Neural progenitor cell (in vitro differentiated cells): ENCODE results near the gene SERGEF. TPM values are rescaled to one million over a fixed set of nuclear protein-coding genes. Genes with fewer than 3 reads are reported as not detected.

ENCODE experiments used
- DNase-seq: peaks from one replicate; pipeline ENCODE4 v3.0.0-alpha.2; 2016; ENCODE audit warnings: low spot score
- H2AFZ ChIP-seq: fragments of 200-600 bp; sonication (generic); replicated peaks from 2 replicates; pipeline ENCODE4 v1.6.1; 2016; ENCODE audit warnings: antibody characterized with exemption
- H3F3A ChIP-seq: fragments of 200-600 bp; sonication (generic); 2 replicates; pipeline ENCODE4 v1.6.1; 2016; ENCODE audit warnings: antibody characterized with exemption, low read depth
- H3K27ac ChIP-seq: fragments of 200-600 bp; sonication (generic); 2 replicates; pipeline ENCODE4 v1.5.1; 2016; ENCODE audit warnings: mild to moderate bottlenecking
- H3K27me3 ChIP-seq: fragments of 200-600 bp; sonication (generic); 2 replicates; pipeline ENCODE4 v1.6.1; 2016; ENCODE audit warnings: mild to moderate bottlenecking, moderate library complexity
- H3K36me3 ChIP-seq: fragments of 200-600 bp; sonication (generic); 2 replicates; pipeline ENCODE4 v1.5.1; 2016
- H3K4me1 ChIP-seq: fragments of 200-600 bp; sonication (generic); 2 replicates; pipeline ENCODE4 v1.6.1; 2016; ENCODE audit warnings: mixed run types
- H3K4me2 ChIP-seq: fragments of 200-600 bp; sonication (generic); 2 replicates; pipeline ENCODE4 v1.6.1; 2016
- H3K4me3 ChIP-seq: fragments of 200-600 bp; sonication (generic); 2 replicates; pipeline ENCODE4 v1.5.1; 2016
- H3K79me2 ChIP-seq: fragments of 200-600 bp; sonication (generic); 2 replicates; pipeline ENCODE4 v1.6.1; 2016; ENCODE audit warnings: low read depth
- H3K9ac ChIP-seq: fragments of 200-600 bp; sonication (generic); 2 replicates; pipeline ENCODE4 v1.6.1; 2016
- H3K9me3 ChIP-seq: fragments of 200-600 bp; sonication (generic); 2 replicates; pipeline ENCODE4 v1.5.1; 2016; ENCODE audit warnings: low read depth
- H4K20me1 ChIP-seq: fragments of 200-600 bp; sonication (generic); 2 replicates; pipeline ENCODE4 v1.6.1; 2016; ENCODE audit warnings: low read depth
- H3K27ac Mint-ChIP-seq: 3 replicates; pipeline ENCODE4 v1.8.0; 2021; ENCODE audit warnings: mixed read lengths
- H3K27me3 Mint-ChIP-seq: 2 replicates; pipeline ENCODE4 v1.8.0; 2022; ENCODE audit warnings: low read depth, mild to moderate bottlenecking, inconsistent platforms, moderate library complexity, mixed read lengths; ENCODE audit not compliant: insufficient read depth
- H3K36me3 Mint-ChIP-seq: 3 replicates; pipeline ENCODE4 v1.8.0; 2021; ENCODE audit warnings: mixed read lengths
- H3K4me1 Mint-ChIP-seq: 3 replicates; pipeline ENCODE4 v1.8.0; 2021; ENCODE audit warnings: mixed read lengths
- H3K4me3 Mint-ChIP-seq: 3 replicates; pipeline ENCODE4 v1.8.0; 2021; ENCODE audit warnings: mild to moderate bottlenecking, moderate library complexity, mixed read lengths
- H3K9me3 Mint-ChIP-seq: 3 replicates; pipeline ENCODE4 v1.8.0; 2020; ENCODE audit warnings: mixed read lengths
- EZH2 ChIP-seq: fragments of 200-600 bp; sonication (generic); IDR thresholded peaks from 2 replicates; pipeline ENCODE4 v1.6.1; 2017; ENCODE audit warnings: antibody characterized with exemption, mild to moderate bottlenecking, moderate library complexity
- EZH2phosphoT487 ChIP-seq: fragments of 200-600 bp; sonication (generic); IDR thresholded peaks from 2 replicates; pipeline ENCODE4 v1.6.1; 2017; ENCODE audit warnings: antibody characterized with exemption
- total RNA-seq: library from RNA; depleted of rRNA; stranded (reverse); fragments of >200 nt; gene quantifications from 2 replicates; pipeline ENCODE4 v1.2.3, GENCODE V29; 2015; ENCODE audit warnings: low replicate concordance
- TF ChIP-seq, protein P1 (sequence below): fragments of 200-600 bp; sonication (generic); IDR thresholded peaks from 2 replicates; pipeline ENCODE4 v1.5.1; 2017; ENCODE audit warnings: antibody characterized with exemption, mild to moderate bottlenecking

The SERGEF gene
- total RNA-seq, 1 donor from 2014 or later = 35.1 TPM

DNA sequence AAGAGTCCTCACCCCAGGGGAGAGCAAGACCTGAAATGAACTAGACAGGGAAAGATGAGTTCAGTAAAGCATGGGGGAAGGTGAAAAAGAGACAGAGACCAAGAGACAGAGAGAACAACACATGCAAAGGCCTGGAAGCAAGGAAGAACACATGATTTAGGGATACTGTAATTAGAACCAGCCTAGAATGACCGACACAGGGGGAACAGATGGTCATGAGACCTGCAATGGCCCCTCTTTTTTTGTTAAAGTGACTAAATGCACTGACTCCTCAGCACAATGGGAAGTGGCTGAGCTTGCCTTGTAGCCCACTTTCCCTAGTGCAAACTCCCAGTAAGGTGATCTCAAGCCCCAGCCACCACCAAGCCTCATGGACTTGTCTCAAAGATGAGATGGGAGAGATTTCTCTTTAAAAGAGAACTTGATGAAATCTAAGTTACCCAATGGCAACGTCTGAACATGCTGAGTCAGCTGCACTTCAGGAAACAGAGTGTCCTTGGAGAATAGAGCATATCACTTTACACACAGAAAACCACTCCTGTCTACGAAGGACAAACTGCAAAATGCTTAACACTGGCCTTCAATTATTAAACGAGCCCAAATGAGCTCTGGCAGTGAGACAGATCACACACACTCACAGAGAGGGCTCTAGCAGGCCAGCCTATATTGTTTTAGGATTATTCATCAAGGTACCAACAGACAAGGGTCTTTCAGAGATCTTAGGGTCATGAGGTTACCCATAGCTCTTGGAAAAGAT is 91.0 kb downstream of the SERGEF start:
- peaks cover 1% of the 10 kb centered on the region for H3K36me3 Mint-ChIP-seq
- H3F3A ChIP-seq = no peaks in the 10 kb centered on the region
- H3K9ac ChIP-seq = no peak overlapping the region
- H3K27ac Mint-ChIP-seq = no peak overlapping the region
- no peak overlapping the region for H2AFZ ChIP-seq
- TF ChIP-seq EZH2 = no peak
- TF ChIP-seq EZH2phosphoT487 = no peak
- TF ChIP-seq, protein P1, sequence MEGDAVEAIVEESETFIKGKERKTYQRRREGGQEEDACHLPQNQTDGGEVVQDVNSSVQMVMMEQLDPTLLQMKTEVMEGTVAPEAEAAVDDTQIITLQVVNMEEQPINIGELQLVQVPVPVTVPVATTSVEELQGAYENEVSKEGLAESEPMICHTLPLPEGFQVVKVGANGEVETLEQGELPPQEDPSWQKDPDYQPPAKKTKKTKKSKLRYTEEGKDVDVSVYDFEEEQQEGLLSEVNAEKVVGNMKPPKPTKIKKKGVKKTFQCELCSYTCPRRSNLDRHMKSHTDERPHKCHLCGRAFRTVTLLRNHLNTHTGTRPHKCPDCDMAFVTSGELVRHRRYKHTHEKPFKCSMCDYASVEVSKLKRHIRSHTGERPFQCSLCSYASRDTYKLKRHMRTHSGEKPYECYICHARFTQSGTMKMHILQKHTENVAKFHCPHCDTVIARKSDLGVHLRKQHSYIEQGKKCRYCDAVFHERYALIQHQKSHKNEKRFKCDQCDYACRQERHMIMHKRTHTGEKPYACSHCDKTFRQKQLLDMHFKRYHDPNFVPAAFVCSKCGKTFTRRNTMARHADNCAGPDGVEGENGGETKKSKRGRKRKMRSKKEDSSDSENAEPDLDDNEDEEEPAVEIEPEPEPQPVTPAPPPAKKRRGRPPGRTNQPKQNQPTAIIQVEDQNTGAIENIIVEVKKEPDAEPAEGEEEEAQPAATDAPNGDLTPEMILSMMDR = no peak
- DNase-seq = no peak
- peaks cover 11% of the 10 kb centered on the region for H4K20me1 ChIP-seq
- H3K4me2 ChIP-seq = peak overlapping the region; percentile 43
- no peaks in the 10 kb centered on the region for H3K79me2 ChIP-seq
- H3K27me3 ChIP-seq = no peaks in the 10 kb centered on the region
- H3K9me3 Mint-ChIP-seq = no peaks in the 10 kb centered on the region
- no peak overlapping the region for H3K4me3 ChIP-seq
- peaks cover 7% of the 10 kb centered on the region for H3K4me1 Mint-ChIP-seq
- peaks cover 15% of the 10 kb centered on the region for H3K4me1 ChIP-seq
- no peak overlapping the region for H3K4me3 Mint-ChIP-seq
- no peaks in the 10 kb centered on the region for H3K36me3 ChIP-seq
- no peak overlapping the region for H3K27ac ChIP-seq
- no peaks in the 10 kb centered on the region for H3K9me3 ChIP-seq
- no peaks in the 10 kb centered on the region for H3K27me3 Mint-ChIP-seq

GRCh38 chr11:17918049-17918605 is 94.7 kb downstream of the SERGEF start:
- Mint-ChIP-seq H3K4me1 (peaks cover 15% of the 10 kb centered on the region), H3K36me3 (peaks cover 1% of the 10 kb centered on the region), H3K27ac (no peak overlapping the region), H3K9me3 (no peaks in the 10 kb centered on the region), H3K27me3 (peaks cover 3% of the 10 kb centered on the region), H3K4me3 (no peak overlapping the region)
- Histone ChIP-seq H3F3A (no peaks in the 10 kb centered on the region), H4K20me1 (peaks cover 11% of the 10 kb centered on the region), H3K27ac (no peak overlapping the region), H2AFZ (no peak overlapping the region), H3K4me2 (no peak overlapping the region), H3K36me3 (no peaks in the 10 kb centered on the region), H3K9me3 (no peaks in the 10 kb centered on the region), H3K79me2 (no peaks in the 10 kb centered on the region), H3K27me3 (no peaks in the 10 kb centered on the region), H3K4me1 (peaks cover 20% of the 10 kb centered on the region), H3K9ac (no peak overlapping the region), H3K4me3 (no peak overlapping the region)
- DNase-seq = no peak
- TF ChIP-seq EZH2 (no peak), EZH2phosphoT487 (no peak)
- TF ChIP-seq, protein P1 = no peak

GRCh38 chr11:17917556-17917955 is 95.3 kb downstream of the SERGEF start:
- H3K27me3 Mint-ChIP-seq = peaks cover 3% of the 10 kb centered on the region
- no peak for DNase-seq
- H3K4me1 Mint-ChIP-seq = peaks cover 15% of the 10 kb centered on the region
- no peak overlapping the region for H2AFZ ChIP-seq
- H3K79me2 ChIP-seq = no peaks in the 10 kb centered on the region
- H4K20me1 ChIP-seq = peaks cover 15% of the 10 kb centered on the region
- H3K27ac Mint-ChIP-seq = no peak overlapping the region
- no peak overlapping the region for H3K4me2 ChIP-seq
- H3K4me1 ChIP-seq = peaks cover 21% of the 10 kb centered on the region
- H3K9ac ChIP-seq = no peak overlapping the region
- H3K4me3 Mint-ChIP-seq = no peak overlapping the region
- no peak overlapping the region for H3K27ac ChIP-seq
- H3K36me3 ChIP-seq = no peaks in the 10 kb centered on the region
- no peaks in the 10 kb centered on the region for H3K27me3 ChIP-seq
- no peaks in the 10 kb centered on the region for H3F3A ChIP-seq
- H3K36me3 Mint-ChIP-seq = peaks cover 1% of the 10 kb centered on the region
- TF ChIP-seq EZH2phosphoT487 (no peak), EZH2 (no peak)
- TF ChIP-seq, protein P1 = no peak
- no peaks in the 10 kb centered on the region for H3K9me3 Mint-ChIP-seq
- H3K4me3 ChIP-seq = no peak overlapping the region
- H3K9me3 ChIP-seq = no peaks in the 10 kb centered on the region
